IPS-18c (cell line): Measurements from ENCODE around the gene IFNL4.

Experiments used
- H3K4me3 ChIP-seq: 2 replicates; pipeline ENCODE4 v1.7.0; 2013; ENCODE audit warnings: low read depth, mild to moderate bottlenecking, low read length, moderate library complexity; ENCODE audit not compliant: insufficient read depth
- H3K9me3 ChIP-seq: one replicate; pipeline ENCODE4 v1.6.1; 2013; ENCODE audit warnings: mild to moderate bottlenecking, low read length, moderate library complexity; ENCODE audit not compliant: control insufficient read depth, insufficient read depth

IFNL4 gene

DNA sequence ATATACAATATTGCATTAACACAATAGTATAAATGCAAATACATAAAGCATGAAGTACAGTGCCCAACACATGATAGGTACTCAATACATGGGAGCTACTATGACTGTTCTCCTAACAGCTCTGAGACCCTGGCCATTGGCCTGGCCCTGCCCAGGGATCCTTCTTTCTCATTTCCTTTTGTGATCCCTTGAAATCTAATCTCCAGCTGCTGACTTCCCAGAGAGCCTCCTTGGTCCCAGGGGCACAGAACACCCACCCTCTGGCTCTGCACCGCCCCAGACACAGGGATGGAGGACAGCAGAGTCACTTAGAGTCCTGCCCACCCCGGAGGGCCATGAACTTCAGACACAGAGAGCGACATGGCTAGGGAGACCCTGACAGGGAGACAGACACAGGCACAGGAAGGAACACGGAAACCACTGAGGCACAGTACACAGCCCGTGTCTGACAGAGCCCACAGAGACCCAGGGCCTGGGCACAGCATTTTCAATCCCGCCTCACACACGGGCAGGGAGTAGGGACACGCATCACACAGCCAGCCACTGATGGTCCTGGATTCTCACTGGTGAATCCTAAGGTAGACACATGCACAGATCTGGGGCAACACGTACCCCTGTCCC is 40.4 kb downstream of the IFNL4 start:
- Histone ChIP-seq H3K9me3 (no peaks in the 10 kb centered on the region), H3K4me3 (no peak overlapping the region)

DNA sequence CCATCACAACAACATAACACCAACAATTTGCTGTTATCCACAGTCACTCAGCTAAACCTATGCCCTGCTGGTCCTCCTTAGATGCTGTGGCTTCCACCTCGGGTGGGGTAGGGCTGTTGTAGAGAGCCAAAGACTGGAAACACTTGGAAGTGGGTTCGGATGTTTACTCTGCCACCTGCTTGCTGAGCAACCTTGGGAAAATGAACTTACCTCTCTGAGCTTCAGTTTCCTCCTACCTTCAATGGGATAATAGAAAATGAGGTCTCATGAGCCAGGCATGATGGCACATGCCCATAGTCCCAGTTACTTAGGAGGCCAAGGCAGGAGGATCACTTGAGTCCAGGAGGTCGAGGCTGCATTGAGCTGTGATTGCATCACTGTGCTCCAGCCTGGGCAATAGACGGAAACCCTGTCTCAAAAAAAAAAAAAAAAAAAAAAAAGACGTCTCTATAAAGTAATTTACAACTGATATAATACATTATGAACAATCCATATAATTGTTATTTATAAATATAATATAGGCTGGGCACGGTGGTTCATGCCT is 41.3 kb downstream of the IFNL4 start:
- no peak overlapping the region for H3K4me3 ChIP-seq
- H3K9me3 ChIP-seq, result no peaks in the 10 kb centered on the region

DNA sequence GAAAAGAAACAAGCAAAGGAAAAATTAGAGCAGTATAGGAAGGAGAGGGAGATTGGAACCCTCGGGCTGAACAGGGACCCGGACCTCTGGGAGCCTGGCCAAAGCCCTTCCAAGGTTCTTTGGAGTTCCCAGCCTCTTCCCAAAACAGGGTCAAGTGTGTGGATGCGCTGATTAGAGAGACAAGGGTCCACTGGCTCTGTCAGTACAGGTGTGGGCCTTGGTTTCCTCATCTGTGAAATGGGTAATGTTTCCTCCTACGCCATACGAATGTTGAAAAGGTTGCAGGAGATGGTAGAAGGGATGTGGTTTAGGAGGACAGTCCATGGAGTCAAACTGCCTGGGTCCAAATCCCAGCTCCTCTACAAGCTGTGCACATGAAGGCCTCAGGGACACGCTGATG is 42.5 kb downstream of the IFNL4 start:
- Histone ChIP-seq H3K4me3 (no peak overlapping the region), H3K9me3 (no peaks in the 10 kb centered on the region)

DNA sequence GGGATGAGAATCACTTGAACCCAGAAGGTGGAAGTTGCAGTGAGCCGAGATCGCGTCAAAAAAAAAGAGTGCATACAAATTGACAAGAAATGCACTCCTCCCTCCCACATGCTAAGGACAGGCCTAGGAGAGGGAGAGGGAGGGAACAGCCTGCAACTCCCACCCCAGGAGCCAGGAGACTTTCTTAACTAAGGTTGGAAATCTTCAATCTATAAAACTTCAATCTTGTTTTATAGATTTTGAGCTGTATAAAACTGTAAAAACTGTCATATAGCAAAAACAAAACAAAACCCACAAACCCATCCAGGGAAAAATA is 43.2 kb downstream of the IFNL4 start:
- no peaks in the 10 kb centered on the region for H3K9me3 ChIP-seq
- no peak overlapping the region for H3K4me3 ChIP-seq

DNA sequence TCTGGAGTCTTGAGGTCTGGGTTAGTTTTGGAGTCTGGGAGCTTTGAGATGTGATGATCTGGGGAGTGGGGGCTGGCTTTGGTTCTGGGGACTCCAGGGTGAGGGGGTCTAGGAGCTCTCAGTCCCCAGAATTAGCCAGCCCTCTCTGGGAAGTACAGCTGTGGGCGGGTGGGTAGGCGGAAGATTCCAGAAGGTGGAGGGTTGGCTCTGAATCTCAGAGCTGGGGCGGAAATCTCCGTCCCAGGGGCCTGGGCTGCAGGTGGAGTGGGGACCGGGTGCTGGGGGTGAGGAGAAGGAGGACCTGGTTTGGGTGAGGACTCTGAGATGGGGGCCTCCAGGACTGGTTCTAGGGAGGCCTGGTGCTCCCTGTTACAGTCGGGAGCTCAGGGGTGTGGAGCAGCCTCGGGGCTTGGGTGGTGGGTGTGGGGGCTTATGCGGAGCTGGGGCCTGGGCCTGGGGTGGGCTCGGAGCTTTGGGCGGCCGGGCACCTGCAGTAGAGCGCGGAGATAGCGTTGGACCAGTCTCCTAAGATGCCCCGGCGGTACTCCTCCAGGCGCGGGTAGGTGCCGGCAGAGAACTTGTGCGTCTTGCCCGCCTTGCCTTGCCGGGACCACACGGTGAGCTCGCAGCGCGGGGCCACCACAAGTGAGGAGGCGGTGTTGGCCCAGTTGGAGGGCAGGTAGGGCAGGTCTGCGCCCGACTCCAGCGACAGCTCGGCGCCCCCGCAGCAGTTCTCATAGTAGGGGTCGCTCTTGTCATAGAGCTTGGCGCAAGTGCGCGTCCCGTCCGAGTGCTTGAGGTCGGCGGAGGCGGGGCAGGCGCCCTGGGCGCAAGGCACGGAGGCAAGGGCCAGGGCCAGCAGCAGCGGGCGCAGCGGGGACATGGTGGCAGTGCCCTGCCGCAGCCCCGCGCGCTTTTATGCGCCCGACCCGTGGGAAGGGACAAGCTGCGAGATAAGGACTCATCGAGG is 45.0 kb downstream of the IFNL4 start, which contains the start of gene SYCN:
Gene SYCN (minus strand): TSS at position 892 of the 970 bp plus-strand sequence. CDS start 9 bp downstream, at position 883.
- H3K4me3 ChIP-seq, result no peak within 1 kb of the TSS; the same call in 1 of the 2 replicates
- no peaks in the 10 kb centered on the region for H3K9me3 ChIP-seq

DNA sequence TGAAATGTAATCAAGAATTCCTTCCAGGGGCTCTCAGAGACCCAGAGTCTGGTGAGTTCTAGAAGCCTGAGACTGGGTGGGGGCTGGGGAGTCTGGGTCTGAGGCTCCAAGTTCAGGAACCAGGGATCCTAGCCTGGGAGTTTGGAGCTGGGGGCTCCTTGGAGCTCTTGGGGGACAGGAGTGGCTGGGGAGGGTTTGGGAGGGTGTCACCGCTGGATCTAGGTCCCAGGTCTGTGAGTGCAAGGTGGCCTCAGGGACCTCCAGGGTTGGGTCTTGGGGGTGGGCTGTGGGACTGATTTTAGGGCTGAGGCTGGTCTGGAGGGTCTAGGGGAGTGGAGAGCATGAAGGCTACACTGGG is 45.7 kb downstream of the IFNL4 start:
- Histone ChIP-seq H3K4me3 (no peak overlapping the region), H3K9me3 (no peaks in the 10 kb centered on the region)

DNA sequence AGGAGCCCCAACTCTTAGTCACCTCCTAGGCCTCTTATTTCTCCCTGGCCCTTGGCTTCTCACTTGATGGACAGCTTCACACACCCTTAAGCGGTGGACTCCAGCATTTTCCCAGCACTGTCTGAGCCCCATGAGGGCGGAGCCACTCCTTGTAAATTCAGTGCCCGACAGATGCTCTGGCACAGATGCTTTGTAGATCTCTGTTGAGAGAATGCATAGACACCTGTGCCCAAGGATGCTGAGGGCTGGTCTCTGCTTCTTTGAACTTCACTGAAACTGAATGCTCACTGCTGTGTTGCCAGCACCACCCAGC is 47.9 kb downstream of the IFNL4 start:
- H3K9me3 ChIP-seq, result no peaks in the 10 kb centered on the region
- no peak overlapping the region for H3K4me3 ChIP-seq

DNA sequence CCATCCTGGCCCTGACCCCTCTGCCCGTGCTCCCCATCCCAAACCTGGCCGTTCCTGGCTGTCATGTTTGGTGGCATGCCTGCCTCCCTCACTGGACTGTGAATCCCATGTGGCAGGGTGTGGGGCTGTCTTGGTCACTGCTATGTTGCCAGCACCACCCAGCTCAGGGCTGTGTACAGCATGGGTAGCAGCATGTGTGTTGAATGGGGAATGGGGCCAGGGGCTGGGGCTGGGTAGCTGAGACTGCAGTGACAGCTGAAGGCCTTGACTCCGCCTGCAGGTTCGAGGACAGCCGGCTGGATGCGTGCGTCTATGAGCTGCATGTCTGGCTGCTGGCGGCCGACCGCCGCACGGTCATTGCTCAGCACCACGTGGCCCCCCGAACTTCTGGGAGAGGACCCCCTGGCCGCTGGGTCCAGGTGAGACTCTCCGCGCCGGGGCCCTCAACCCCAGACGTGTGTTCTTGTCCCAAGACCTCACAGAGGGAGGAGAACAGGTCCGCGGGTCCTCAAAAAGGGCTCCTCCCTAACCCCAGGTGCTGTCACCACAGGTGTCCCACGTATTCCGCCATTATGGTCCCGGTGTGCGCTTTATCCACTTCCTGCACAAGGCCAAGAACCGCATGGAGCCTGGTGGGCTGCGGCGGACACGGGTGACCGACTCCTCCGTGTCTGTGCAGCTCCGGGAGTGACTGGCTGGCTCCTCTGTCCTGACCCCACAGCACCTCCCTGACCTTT is 48.4 kb downstream of the IFNL4 start:
- no peaks in the 10 kb centered on the region for H3K9me3 ChIP-seq

DNA sequence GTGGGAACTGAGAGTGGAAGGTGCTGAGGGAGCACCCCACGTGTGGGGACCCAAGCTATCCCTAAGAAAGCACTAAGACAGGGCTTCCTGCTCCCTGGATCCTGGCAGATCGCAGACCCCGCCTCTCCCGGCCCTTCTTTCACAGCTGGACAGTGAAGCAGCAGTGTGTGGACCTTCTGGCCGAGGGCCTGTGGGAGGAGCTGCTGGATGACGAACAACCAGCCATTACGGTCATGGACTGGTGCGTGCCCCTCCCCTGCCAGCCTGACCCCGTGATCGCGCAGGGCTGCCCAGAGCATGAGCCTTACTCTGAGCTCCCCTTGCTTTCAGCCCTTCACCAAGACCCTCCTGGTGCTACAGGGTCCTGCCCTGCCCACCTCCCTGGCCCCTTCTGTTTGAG is 49.6 kb downstream of the IFNL4 start:
- H3K4me3 ChIP-seq, result no peak overlapping the region
- H3K9me3 ChIP-seq, result no peaks in the 10 kb centered on the region

More for the DNA sequence above, 48.4 kb downstream of the IFNL4 start:
- H3K4me3 ChIP-seq, result no peak overlapping the region

DNA sequence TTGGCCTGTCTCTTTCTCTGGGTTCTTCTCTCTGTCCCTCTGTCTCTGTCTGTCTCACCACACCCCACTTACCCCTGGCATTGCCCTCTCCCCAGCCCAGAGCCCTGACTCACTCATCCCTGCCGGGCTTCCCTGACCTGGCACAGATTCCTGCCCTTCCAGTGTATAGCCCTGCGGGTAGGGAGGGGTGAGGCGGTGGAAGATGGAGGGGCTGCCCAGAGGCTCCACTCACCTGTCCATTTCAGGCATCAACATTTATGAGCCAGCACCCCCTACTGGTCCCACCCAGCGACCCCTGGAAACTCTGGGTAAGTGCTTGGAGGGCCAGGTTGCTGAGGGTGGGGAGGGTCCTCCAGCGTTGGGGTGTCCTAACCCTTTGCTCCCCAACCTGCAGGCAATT is 50.8 kb downstream of the IFNL4 start:
- Histone ChIP-seq H3K4me3 (no peak overlapping the region), H3K9me3 (no peaks in the 10 kb centered on the region)

DNA sequence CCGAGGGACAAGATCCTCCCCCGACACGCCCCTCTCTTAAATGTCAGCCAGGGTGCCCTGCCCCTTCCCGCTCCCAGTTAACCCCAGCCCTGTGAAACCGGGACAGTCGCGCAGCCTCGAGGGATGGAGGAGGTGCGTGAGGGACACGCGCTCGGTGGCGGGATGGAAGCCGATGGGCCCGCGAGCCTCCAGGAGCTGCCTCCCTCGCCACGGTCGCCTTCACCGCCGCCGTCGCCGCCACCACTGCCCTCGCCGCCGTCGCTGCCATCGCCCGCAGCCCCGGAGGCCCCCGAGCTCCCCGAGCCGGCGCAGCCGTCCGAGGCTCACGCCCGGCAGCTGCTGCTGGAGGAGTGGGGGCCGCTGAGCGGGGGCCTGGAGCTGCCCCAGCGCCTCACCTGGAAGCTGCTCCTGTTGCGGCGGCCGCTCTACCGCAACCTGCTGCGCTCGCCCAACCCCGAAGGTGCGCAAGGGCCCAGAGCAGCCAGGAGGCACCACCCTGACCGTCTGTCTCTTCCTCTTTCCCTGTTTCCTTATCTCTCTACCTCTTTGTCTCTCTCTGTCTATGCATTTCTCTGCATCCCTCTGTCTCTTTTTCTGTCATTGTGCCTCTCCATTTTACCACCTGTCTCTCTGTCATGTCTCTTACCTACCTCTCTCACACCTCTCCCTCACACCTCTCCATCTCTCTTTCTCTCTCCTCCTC is 51.6 kb downstream of the IFNL4 start, which contains the start of gene NCCRP1:
Gene NCCRP1 (plus strand): TSS at position 105 of the 703 bp plus-strand sequence. CDS start 19 bp downstream, at position 124.
- H3K9me3 ChIP-seq, result no peaks in the 10 kb centered on the region
- H3K4me3 ChIP-seq, result peak within 1 kb of the TSS; percentile 44

DNA sequence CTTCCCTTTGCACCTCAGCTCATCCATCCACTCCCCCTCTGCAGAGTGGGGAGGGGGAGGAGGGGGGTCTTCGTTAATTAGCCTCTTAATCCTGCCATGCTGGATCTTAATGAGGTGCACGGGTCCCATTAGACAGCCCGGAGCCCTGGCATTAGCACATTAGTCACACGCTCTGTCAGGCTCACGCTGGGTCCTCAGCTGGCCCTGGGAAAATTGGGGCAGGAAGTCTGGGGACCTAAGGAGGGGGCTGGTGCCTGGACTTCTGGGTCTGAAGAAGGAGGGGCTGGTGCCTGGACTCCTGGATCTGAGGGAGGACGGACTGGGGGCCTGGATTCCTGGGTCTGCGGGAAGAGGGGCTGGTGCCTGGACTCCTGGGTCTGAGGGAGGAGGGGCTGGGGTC is 52.3 kb downstream of the IFNL4 start:
- H3K4me3 ChIP-seq, result 0 out of 2 replicates have a peak overlapping the region, but pooled peaks have one; percentile 44
- no peaks in the 10 kb centered on the region for H3K9me3 ChIP-seq
